Upper lobe of right lung (tissue), 1 donor: ENCODE measurements around the gene EIF3CL. TPM values are rescaled to one million over a fixed set of nuclear protein-coding genes. Genes with fewer than 3 reads are reported as not detected.

Experiments used
- microRNA-seq: library from miRNA; unstranded; fragments of <30 nt; microRNA quantifications from one replicate; pipeline ENCODE4 v1.2.0, GENCODE V29; 2020; ENCODE audit warnings: borderline microRNAs expressed
- total RNA-seq: library from RNA; stranded (reverse); fragmentation: NEBNext Ultra II Directional; extraction: Animal tissue kit (Norgen Biotek cat#: 25700); gene quantifications from one replicate; pipeline ENCODE4 v1.2.1, GENCODE V29; 2021
- donor health status: DM: no; HTN: yes; CAD: no; lungs with severe emphysema.

EIF3CL gene
- total RNA-seq, 1 donor from 2014 or later = 25.2 TPM

Small RNA genes lying within 50 kb of the gene (microRNA-seq; reads per million reads assigned to microRNA genes)
- not detected for gene MIR6862-1

Other genes starting within 250 kb of the EIF3CL start
- 102 TPM for gene XPO6, start 191.9 kb downstream of the EIF3CL start, total RNA-seq
- gene SBK1, start 111.3 kb downstream of the EIF3CL start, total RNA-seq = 1.9 TPM
- gene NPIPB6, start 40.3 kb downstream of the EIF3CL start, total RNA-seq = 3.2 TPM
- not detected for gene NPIPB7, start 68.5 kb upstream of the EIF3CL start, total RNA-seq
- gene CLN3, start 88.2 kb upstream of the EIF3CL start, total RNA-seq = 73.7 TPM
- 17.7 TPM for gene APOBR, start 90.8 kb upstream of the EIF3CL start, total RNA-seq
- gene IL27, start 103.0 kb upstream of the EIF3CL start, total RNA-seq = not detected
- gene NUPR1, start 135.1 kb upstream of the EIF3CL start, total RNA-seq = 291 TPM
- 33.5 TPM for gene SGF29, start 150.1 kb upstream of the EIF3CL start, total RNA-seq
- 13.0 TPM for gene SULT1A2, start 193.2 kb upstream of the EIF3CL start, total RNA-seq
- 55.4 TPM for gene SULT1A1, start 206.2 kb upstream of the EIF3CL start, total RNA-seq
- gene NPIPB8, start 234.2 kb upstream of the EIF3CL start, total RNA-seq = 2.8 TPM